H9 (cell line): ENCODE data around the gene PTCD2. TPM values are rescaled to one million over a fixed set of nuclear protein-coding genes. Genes with fewer than 3 reads are reported as not detected.

ENCODE experiments used
- DNase-seq: peaks from one replicate; pipeline ENCODE4 v3.0.0-alpha.2; 2017
- H2AFZ ChIP-seq: one replicate; pipeline ENCODE4 v1.6.1; 2013; ENCODE audit warnings: mild to moderate bottlenecking, low read length, control low read depth, moderate library complexity
- H2AK5ac ChIP-seq: 2 replicates; pipeline ENCODE4 v1.6.1; 2013; ENCODE audit warnings: low read length, control low read depth, mixed read lengths; ENCODE audit not compliant: insufficient read length
- H2BK120ac ChIP-seq: one replicate; pipeline ENCODE4 v1.6.1; 2013; ENCODE audit warnings: low read depth, mild to moderate bottlenecking, low read length, control low read depth, inconsistent platforms; ENCODE audit not compliant: poor library complexity, severe bottlenecking
- H2BK12ac ChIP-seq: 2 replicates; pipeline ENCODE4 v1.6.1; 2013; ENCODE audit warnings: low read length, control low read depth, mixed read lengths, low read depth; ENCODE audit not compliant: insufficient read length
- H2BK15ac ChIP-seq: 2 replicates; pipeline ENCODE4 v1.6.1; 2013; ENCODE audit warnings: low read depth, low read length, control low read depth
- H2BK20ac ChIP-seq: one replicate; pipeline ENCODE4 v1.6.1; 2013; ENCODE audit warnings: low read depth, mild to moderate bottlenecking, low read length, control low read depth, inconsistent platforms; ENCODE audit not compliant: poor library complexity, severe bottlenecking
- H2BK5ac ChIP-seq: 2 replicates; pipeline ENCODE4 v1.6.1; 2013; ENCODE audit warnings: low read length, control low read depth, mixed read lengths; ENCODE audit not compliant: insufficient read length
- H3K14ac ChIP-seq: 2 replicates; pipeline ENCODE4 v1.6.1; 2013; ENCODE audit warnings: low read length, control low read depth; ENCODE audit not compliant: insufficient read depth
- H3K18ac ChIP-seq: 2 replicates; pipeline ENCODE4 v1.6.1; 2013; ENCODE audit warnings: low read depth, mild to moderate bottlenecking, mixed read lengths, low read length, control low read depth; ENCODE audit not compliant: insufficient read length
- H3K23ac ChIP-seq: 2 replicates; pipeline ENCODE4 v1.6.1; 2013; ENCODE audit warnings: low read length, control low read depth, mixed read lengths, low read depth; ENCODE audit not compliant: insufficient read length
- H3K23me2 ChIP-seq: 2 replicates; pipeline ENCODE4 v1.6.1; 2013; ENCODE audit warnings: low read depth, mild to moderate bottlenecking, mixed read lengths, low read length, control low read depth; ENCODE audit not compliant: insufficient read length, poor library complexity, severe bottlenecking
- H3K27ac ChIP-seq: 2 replicates; pipeline ENCODE4 v1.5.1; 2013; ENCODE audit warnings: low read length, control low read depth, mixed read lengths, low read depth; ENCODE audit not compliant: insufficient read length
- H3K27me3 ChIP-seq: 2 replicates; pipeline ENCODE4 v1.6.1; 2013; ENCODE audit warnings: low read length, control low read depth, inconsistent platforms; ENCODE audit not compliant: insufficient read depth
- H3K4ac ChIP-seq: 2 replicates; pipeline ENCODE4 v1.6.1; 2013; ENCODE audit warnings: low read depth, mild to moderate bottlenecking, control low read depth, inconsistent platforms, low read length, moderate library complexity
- H3K4me1 ChIP-seq: 2 replicates; pipeline ENCODE4 v1.6.1; 2013; ENCODE audit warnings: low read length, control low read depth, inconsistent platforms; ENCODE audit not compliant: insufficient read depth
- H3K4me2 ChIP-seq: 2 replicates; pipeline ENCODE4 v1.6.1; 2013; ENCODE audit warnings: low read length, control low read depth, mixed read lengths; ENCODE audit not compliant: insufficient read length, insufficient read depth
- H3K56ac ChIP-seq: 2 replicates; pipeline ENCODE4 v1.6.1; 2013; ENCODE audit warnings: low read depth, mild to moderate bottlenecking, mixed read lengths, low read length, control low read depth; ENCODE audit not compliant: insufficient read length
- H3K79me1 ChIP-seq: 2 replicates; pipeline ENCODE4 v1.6.1; 2013; ENCODE audit warnings: low read depth, mild to moderate bottlenecking, moderate library complexity, low read length, control low read depth, inconsistent platforms; ENCODE audit not compliant: insufficient read depth, poor library complexity, severe bottlenecking
- H3K79me2 ChIP-seq: 2 replicates; pipeline ENCODE4 v1.6.1; 2013; ENCODE audit warnings: low read length, control low read depth, inconsistent platforms; ENCODE audit not compliant: insufficient read depth
- H3K9ac ChIP-seq: 2 replicates; pipeline ENCODE4 v1.6.1; 2013; ENCODE audit warnings: low read length, control low read depth, mixed read lengths; ENCODE audit not compliant: insufficient read length; ENCODE audit errors: extremely low read depth
- H3K9me3 ChIP-seq: one replicate; pipeline ENCODE4 v1.6.1; 2013; ENCODE audit warnings: low read depth, low read length, inconsistent platforms; ENCODE audit not compliant: control insufficient read depth
- H3T11ph ChIP-seq: one replicate; pipeline ENCODE4 v1.6.1; 2013; ENCODE audit warnings: mild to moderate bottlenecking, low read length, control low read depth, inconsistent platforms
- H4K20me1 ChIP-seq: one replicate; pipeline ENCODE4 v1.6.1; 2013; ENCODE audit not compliant: control insufficient read depth, insufficient read length, insufficient read depth
- H4K5ac ChIP-seq: 2 replicates; pipeline ENCODE4 v1.6.1; 2013; ENCODE audit warnings: low read depth, mild to moderate bottlenecking, mixed read lengths, low read length, control low read depth; ENCODE audit not compliant: insufficient read length
- H4K8ac ChIP-seq: replicated peaks from 2 replicates; pipeline ENCODE4 v1.6.1; 2013; ENCODE audit warnings: low read length, control low read depth, mixed read lengths, low read depth; ENCODE audit not compliant: insufficient read length
- H4K91ac ChIP-seq: 2 replicates; pipeline ENCODE4 v1.6.1; 2013; ENCODE audit warnings: low read depth, mild to moderate bottlenecking, moderate library complexity, mixed read lengths, low read length, control low read depth; ENCODE audit not compliant: insufficient read length
- H3K27ac Mint-ChIP-seq, 3 experiments: 2 replicates in 2 of 3; 3 replicates in 1 of 3; pipeline ENCODE4 v1.8.0; 2020 to 2021; ENCODE audit warnings: mixed read lengths in 3 of 3, mild to moderate bottlenecking in 1 of 3, moderate library complexity in 1 of 3
- H3K27me3 Mint-ChIP-seq: 2 replicates; pipeline ENCODE4 v1.8.0; 2021; ENCODE audit warnings: low read depth, mild to moderate bottlenecking, moderate library complexity, mixed read lengths
- H3K36me3 Mint-ChIP-seq, 3 experiments: 2 replicates in 2 of 3; 3 replicates in 1 of 3; pipeline ENCODE4 v1.8.0; 2020 to 2021; ENCODE audit warnings: low read depth in 3 of 3, mixed read lengths in 3 of 3; ENCODE audit not compliant: insufficient read depth in 1 of 3
- H3K4me1 Mint-ChIP-seq, 2 experiments: 2 replicates each; pipeline ENCODE4 v1.8.0; 2020; ENCODE audit warnings: mixed read lengths in 2 of 2
- H3K4me3 Mint-ChIP-seq, 2 experiments: 2 replicates in 1 of 2; 3 replicates in 1 of 2; pipeline ENCODE4 v1.8.0; 2020 to 2021; ENCODE audit warnings: mild to moderate bottlenecking in 2 of 2, mixed read lengths in 2 of 2, moderate library complexity in 1 of 2
- H3K9me3 Mint-ChIP-seq, 2 experiments: 2 replicates in 1 of 2; 3 replicates in 1 of 2; pipeline ENCODE4 v1.8.0; 2020; ENCODE audit warnings: mild to moderate bottlenecking in 2 of 2, mixed read lengths in 2 of 2, moderate library complexity in 1 of 2
- total RNA-seq: library from RNA; stranded (reverse); gene quantifications from 2 replicates; pipeline ENCODE4 v1.2.1, GENCODE V29; 2021
- TF ChIP-seq, protein P1 (sequence below): fragments of 200-600 bp; sonication (generic); conservative IDR thresholded peaks from 3 replicates; pipeline ENCODE4 v1.8.0; 2021; ENCODE audit warnings: antibody characterized with exemption, mild to moderate bottlenecking

Gene PTCD2
- total RNA-seq, 1 experiment from 2014 or later = 12.7 TPM

DNA sequence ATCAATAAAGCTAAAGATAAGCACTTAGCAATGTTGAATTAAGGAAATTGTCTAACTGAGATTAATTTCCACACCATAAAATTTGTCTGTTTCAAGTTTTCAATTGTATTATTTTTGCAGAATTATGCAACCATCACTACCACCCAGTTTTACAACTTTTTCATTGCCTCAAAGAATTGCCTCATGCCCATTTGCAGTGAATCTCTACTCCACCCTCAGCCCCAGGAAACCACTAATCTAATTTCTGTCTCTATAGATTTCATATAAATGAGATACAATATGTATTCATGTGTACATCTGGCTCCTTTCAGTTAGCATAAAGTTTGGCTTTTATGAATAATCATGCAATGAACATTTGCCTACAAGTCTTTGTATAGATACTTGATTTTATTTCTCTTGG is 72.9 kb downstream of the PTCD2 start:
- Histone ChIP-seq H3K9me3 (no peaks in the 10 kb centered on the region), H3K9ac (no peak overlapping the region), H2BK120ac (no peak overlapping the region), H3K56ac (no peak overlapping the region), H3T11ph (no peak overlapping the region), H4K91ac (no peak overlapping the region), H3K79me2 (no peaks in the 10 kb centered on the region), H2BK12ac (no peak overlapping the region), H4K5ac (no peak overlapping the region), H3K4me1 (no peaks in the 10 kb centered on the region), H3K14ac (no peak overlapping the region), H4K8ac (no peak overlapping the region), H3K27ac (no peak overlapping the region), H2AFZ (no peak overlapping the region), H3K23ac (no peak overlapping the region), H3K79me1 (no peaks in the 10 kb centered on the region), H4K20me1 (no peaks in the 10 kb centered on the region), H3K27me3 (no peaks in the 10 kb centered on the region), H3K4ac (no peak overlapping the region), H3K23me2 (no peaks in the 10 kb centered on the region), H3K18ac (no peak overlapping the region), H2AK5ac (no peak overlapping the region), H2BK5ac (no peak overlapping the region), H2BK15ac (no peak overlapping the region), H2BK20ac (no peak overlapping the region), H3K4me2 (no peak overlapping the region)
- Mint-ChIP-seq H3K27me3 (no peaks in the 10 kb centered on the region; the same call in 1 of the 2 replicates), H3K27ac (no peak overlapping the region), H3K4me3 (no peak overlapping the region), H3K4me1 (peaks cover 5 to 11% of the 10 kb centered on the region in 2 experiments), H3K36me3 (no peaks in the 10 kb centered on the region), H3K9me3 (no peaks in the 10 kb centered on the region)
- TF ChIP-seq, protein P1, sequence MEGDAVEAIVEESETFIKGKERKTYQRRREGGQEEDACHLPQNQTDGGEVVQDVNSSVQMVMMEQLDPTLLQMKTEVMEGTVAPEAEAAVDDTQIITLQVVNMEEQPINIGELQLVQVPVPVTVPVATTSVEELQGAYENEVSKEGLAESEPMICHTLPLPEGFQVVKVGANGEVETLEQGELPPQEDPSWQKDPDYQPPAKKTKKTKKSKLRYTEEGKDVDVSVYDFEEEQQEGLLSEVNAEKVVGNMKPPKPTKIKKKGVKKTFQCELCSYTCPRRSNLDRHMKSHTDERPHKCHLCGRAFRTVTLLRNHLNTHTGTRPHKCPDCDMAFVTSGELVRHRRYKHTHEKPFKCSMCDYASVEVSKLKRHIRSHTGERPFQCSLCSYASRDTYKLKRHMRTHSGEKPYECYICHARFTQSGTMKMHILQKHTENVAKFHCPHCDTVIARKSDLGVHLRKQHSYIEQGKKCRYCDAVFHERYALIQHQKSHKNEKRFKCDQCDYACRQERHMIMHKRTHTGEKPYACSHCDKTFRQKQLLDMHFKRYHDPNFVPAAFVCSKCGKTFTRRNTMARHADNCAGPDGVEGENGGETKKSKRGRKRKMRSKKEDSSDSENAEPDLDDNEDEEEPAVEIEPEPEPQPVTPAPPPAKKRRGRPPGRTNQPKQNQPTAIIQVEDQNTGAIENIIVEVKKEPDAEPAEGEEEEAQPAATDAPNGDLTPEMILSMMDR = no peak
- no peak for DNase-seq
